IMR-90 (cell line): Measurements from ENCODE around the gene BAZ1A. TPM values are rescaled to one million over a fixed set of nuclear protein-coding genes. Genes with fewer than 3 reads are reported as not detected.

ENCODE experiments used
- ATAC-seq: fragments of 200-7000 bp; cut with Tn5 transposase; 2 replicates; pipeline ENCODE4 v1.9.1; 2020; ENCODE audit warnings: low read depth, mild to moderate bottlenecking, moderate library complexity
- BruUV-seq: library from RNA; stranded (reverse); fragments of 400-500 nt; replicated peaks from 2 replicates; lab custom pipeline; 2021; lab: Mats Ljungman, UMichigan
- CTCF ChIA-PET: fragments of 300-600 bp; formaldehyde crosslinking; extraction: SDS; loops from one replicate; lab custom pipeline; 2021; ENCODE audit warnings: antibody characterized with exemption; lab: Yijun Ruan, JAX
- POLR2A ChIA-PET: fragments of 300-600 bp; sonication (Branson Sonifier 250); formaldehyde crosslinking; loops from one replicate; lab custom pipeline; 2022; ENCODE audit warnings: antibody characterized with exemption; ENCODE audit not compliant: unreplicated experiment; lab: Charles Lee
- DNase-seq: peaks from one replicate; pipeline ENCODE4 v3.0.0; 2013
- H2AFZ ChIP-seq: replicated peaks from 2 replicates; pipeline ENCODE3; 2013; ENCODE audit warnings: low read length, mild to moderate bottlenecking; ENCODE audit not compliant: poor library complexity
- H2AK5ac ChIP-seq: 2 replicates; pipeline ENCODE4 v1.6.1; 2013; ENCODE audit warnings: low read depth, low read length, inconsistent platforms
- H2AK9ac ChIP-seq: replicated peaks from 2 replicates; pipeline ENCODE3; 2013; ENCODE audit warnings: mild to moderate bottlenecking, low read depth, low read length, moderate library complexity; ENCODE audit not compliant: poor library complexity
- H2BK120ac ChIP-seq: 2 replicates; pipeline ENCODE4 v1.6.1; 2013; ENCODE audit warnings: low read depth, low read length, inconsistent platforms
- H2BK15ac ChIP-seq: 3 replicates; pipeline ENCODE4 v1.6.1; 2013; ENCODE audit warnings: low read depth, low read length, inconsistent platforms
- H2BK20ac ChIP-seq: 2 replicates; pipeline ENCODE4 v1.6.1; 2013; ENCODE audit warnings: low read depth, mild to moderate bottlenecking, inconsistent platforms, low read length, moderate library complexity
- H2BK5ac ChIP-seq: 2 replicates; pipeline ENCODE4 v1.6.1; 2013; ENCODE audit warnings: mild to moderate bottlenecking, low read depth, low read length, inconsistent platforms; ENCODE audit not compliant: poor library complexity, severe bottlenecking
- H3K14ac ChIP-seq: replicated peaks from 2 replicates; pipeline ENCODE4 v1.6.1; 2013; ENCODE audit warnings: low read depth, low read length, inconsistent platforms
- H3K18ac ChIP-seq: 2 replicates; pipeline ENCODE4 v1.6.1; 2013; ENCODE audit warnings: low read depth, low read length, control low read depth
- H3K23ac ChIP-seq: 2 replicates; pipeline ENCODE4 v1.6.1; 2013; ENCODE audit warnings: low read depth, low read length, inconsistent platforms
- H3K27ac ChIP-seq: 2 replicates; pipeline ENCODE4 v1.5.1; 2013; ENCODE audit warnings: mild to moderate bottlenecking, control low read depth, low read length; ENCODE audit not compliant: insufficient read depth
- H3K27me3 ChIP-seq: 2 replicates; pipeline ENCODE4 v1.6.1; 2013; ENCODE audit warnings: low read length; ENCODE audit not compliant: control insufficient read depth, insufficient read depth
- H3K36me3 ChIP-seq: 2 replicates; pipeline ENCODE4 v1.6.1; 2013; ENCODE audit warnings: low read length, mixed read lengths; ENCODE audit not compliant: control insufficient read depth, insufficient read depth
- H3K4ac ChIP-seq: 2 replicates; pipeline ENCODE4 v1.6.1; 2013; ENCODE audit warnings: low read depth, low read length, inconsistent platforms
- H3K4me1 ChIP-seq: 2 replicates; pipeline ENCODE4 v1.6.1; 2013; ENCODE audit warnings: low read length, mixed read lengths; ENCODE audit not compliant: control insufficient read depth, insufficient read depth
- H3K4me2 ChIP-seq: 2 replicates; pipeline ENCODE4 v1.6.1; 2013; ENCODE audit warnings: low read depth, mild to moderate bottlenecking, control low read depth, low read length, moderate library complexity
- H3K4me3 ChIP-seq: 2 replicates; pipeline ENCODE4 v1.5.1; 2013; ENCODE audit warnings: low read depth, mild to moderate bottlenecking, control low read depth, low read length, moderate library complexity; ENCODE audit not compliant: insufficient read depth
- H3K56ac ChIP-seq: 2 replicates; pipeline ENCODE4 v1.6.1; 2013; ENCODE audit warnings: low read length, inconsistent platforms; ENCODE audit not compliant: insufficient read depth; ENCODE audit errors: extremely low read depth
- H3K79me1 ChIP-seq, 2 experiments: 2 replicates each; pipeline ENCODE4 v1.6.1; 2013; ENCODE audit warnings: low read length in 2 of 2, inconsistent platforms in 1 of 2, low read depth in 1 of 2
- H3K9ac ChIP-seq: 2 replicates; pipeline ENCODE4 v1.6.1; 2013; ENCODE audit warnings: low read depth, low read length, control low read depth
- H3K9me1 ChIP-seq: 2 replicates; pipeline ENCODE4 v1.6.1; 2013; ENCODE audit warnings: low read length, inconsistent platforms; ENCODE audit not compliant: insufficient read depth
- H3K9me3 ChIP-seq: 2 replicates; pipeline ENCODE4 v1.6.1; 2013; ENCODE audit warnings: low read length; ENCODE audit not compliant: control insufficient read depth, insufficient read depth
- H4K20me1 ChIP-seq: 2 replicates; pipeline ENCODE4 v1.6.1; 2013; ENCODE audit warnings: low read length, inconsistent platforms; ENCODE audit not compliant: insufficient read depth
- H4K5ac ChIP-seq: 2 replicates; pipeline ENCODE4 v1.6.1; 2013; ENCODE audit warnings: mild to moderate bottlenecking, low read depth, low read length, control low read depth
- H4K8ac ChIP-seq, 2 experiments: 2 replicates each; pipeline ENCODE4 v1.6.1; 2013; ENCODE audit warnings: low read depth in 2 of 2, low read length in 2 of 2, control low read depth in 1 of 2, inconsistent platforms in 1 of 2
- H4K91ac ChIP-seq: 2 replicates; pipeline ENCODE4 v1.6.1; 2013; ENCODE audit warnings: low read depth, low read length, inconsistent platforms; ENCODE audit not compliant: insufficient read depth
- BHLHE40 ChIP-seq: fragments of 150-350 bp; IDR thresholded peaks from 2 replicates; pipeline ENCODE4 v1.6.1; 2016; ENCODE audit warnings: mild to moderate bottlenecking, low read depth, low read length
- CEBPB ChIP-seq: IDR thresholded peaks from 2 replicates; pipeline ENCODE4 v1.6.1; 2012; ENCODE audit warnings: low read depth, low read length, improper control_type of control experiment
- CHD1 ChIP-seq: IDR thresholded peaks from 2 replicates; pipeline ENCODE4 v1.6.1; 2012; ENCODE audit warnings: low read depth, low read length, improper control_type of control experiment
- CTCF ChIP-seq: conservative IDR thresholded peaks from 2 replicates; pipeline ENCODE4 v1.5.1; 2012; ENCODE audit warnings: mild to moderate bottlenecking, low read depth, low read length, improper control_type of control experiment
- ELK1 ChIP-seq: fragments of 150-350 bp; IDR thresholded peaks from 2 replicates; pipeline ENCODE4 v1.6.1; 2016; ENCODE audit warnings: low read depth, mild to moderate bottlenecking, low read length, moderate library complexity, borderline replicate concordance
- MAFK ChIP-seq: IDR thresholded peaks from 2 replicates; pipeline ENCODE4 v1.6.1; 2012; ENCODE audit warnings: low read depth, low read length, improper control_type of control experiment
- MAZ ChIP-seq: IDR thresholded peaks from 2 replicates; pipeline ENCODE4 v1.6.1; 2012; ENCODE audit warnings: low read depth, mild to moderate bottlenecking, low read length, improper control_type of control experiment, moderate library complexity, borderline replicate concordance
- MXI1 ChIP-seq: IDR thresholded peaks from 2 replicates; pipeline ENCODE4 v1.6.1; 2012; ENCODE audit warnings: low read depth, mild to moderate bottlenecking, low read length, moderate library complexity, borderline replicate concordance
- NFE2L2 ChIP-seq: fragments of 150-350 bp; IDR thresholded peaks from 2 replicates; pipeline ENCODE4 v1.6.1; 2016; ENCODE audit warnings: low read depth, mild to moderate bottlenecking, low read length
- POLR2A ChIP-seq: IDR thresholded peaks from 2 replicates; pipeline ENCODE4 v1.6.1; 2012; ENCODE audit warnings: mild to moderate bottlenecking, low read depth, low read length
- RAD21 ChIP-seq: IDR thresholded peaks from 2 replicates; pipeline ENCODE4 v1.6.1; 2012; ENCODE audit warnings: low read length, improper control_type of control experiment
- RCOR1 ChIP-seq: IDR thresholded peaks from 2 replicates; pipeline ENCODE4 v1.6.1; 2012; ENCODE audit warnings: mild to moderate bottlenecking, low read length, improper control_type of control experiment; ENCODE audit not compliant: insufficient replicate concordance
- SMC3 ChIP-seq: fragments of 150-350 bp; IDR thresholded peaks from 2 replicates; pipeline ENCODE4 v1.6.1; 2016; ENCODE audit warnings: low read depth, mild to moderate bottlenecking, antibody characterized with exemption, low read length, moderate library complexity
- USF2 ChIP-seq: fragments of 150-350 bp; IDR thresholded peaks from 2 replicates; pipeline ENCODE4 v1.6.1; 2017; ENCODE audit warnings: mild to moderate bottlenecking, antibody characterized with exemption, low read length, low read depth
- WGBS, 2 experiments: methylation state at CpG; one replicate each; pipeline versions ENCODE4 v1.1.5 to v1.1.7; 2013; ENCODE audit warnings: missing lambda C conversion rate in 2 of 2; ENCODE audit not compliant: insufficient read length in 1 of 2; ENCODE audit errors: extremely low coverage in 2 of 2; 5-methylcytosine and 5-hydroxymethylcytosine counted together
- dilution Hi-C: fragments of 300-500 bp; cut with HindIII; formaldehyde crosslinking; loops from one replicate; pipeline ENCODE4 v1.14.3; 2018; ENCODE audit warnings: low sequenced_read_pairs; ENCODE audit not compliant: unreplicated experiment
- in situ Hi-C: fragments of 300-500 bp; cut with MboI; formaldehyde crosslinking; loops from 3 replicates; pipeline ENCODE4 v1.14.3; 2019; ENCODE audit warnings: low sequenced_read_pairs, inconsistent platforms, mixed read lengths
- intact Hi-C: fragments of 100-400 bp; cut with micrococcal nuclease; formaldehyde crosslinking; loops from 2 replicates; pipeline ENCODE4 v1.10.0; 2022
- polyA plus RNA-seq, 3 experiments: library from polyadenylated mRNA; depleted of rRNA; stranded (reverse); fragments of >200 nt; gene quantifications; 2 replicates each; pipeline ENCODE4 v1.2.3, GENCODE V29; 2012; ENCODE audit warnings: low replicate concordance in 1 of 3
- total RNA-seq: library from RNA; depleted of rRNA; stranded (reverse); fragments of >200 nt; gene quantifications from 2 replicates; pipeline ENCODE4 v1.2.3, GENCODE V29; 2012

BAZ1A gene
- total and polyA plus RNA-seq, 2 of the 4 experiments (the other 2 are of a cell fraction): 15.3 to 23.8 TPM

GRCh38 chr14:34713681-34714319 lies 161.4 kb downstream of the BAZ1A start:
- H3K4me1 ChIP-seq: peaks cover 6% of the 10 kb centered on the region
- no peak for TF ChIP-seq USF2
- TF ChIP-seq MAZ: no peak
- TF ChIP-seq MAFK: no peak
- TF ChIP-seq CEBPB: peak; percentile 65
- TF ChIP-seq RAD21: no peak; the same call in 1 of the 2 replicates
- TF ChIP-seq CHD1: no peak
- TF ChIP-seq BHLHE40: peak; percentile 58; the same call in 1 of the 2 replicates
- TF ChIP-seq MXI1: no peak
- no peak for TF ChIP-seq NFE2L2
- no peak for TF ChIP-seq CTCF
- TF ChIP-seq RCOR1: no peak
- peak; percentile 64 for TF ChIP-seq POLR2A
- TF ChIP-seq SMC3: no peak
- no peak for TF ChIP-seq ELK1

More at GRCh38 chr14:34713681-34714319, 161.4 kb downstream of the BAZ1A start:
- peak overlapping the region; percentile 88 for H3K4ac ChIP-seq
- peak overlapping the region; percentile 88 for H2BK120ac ChIP-seq
- WGBS, 2 experiments: 0% methylated on average over 2 of the region's 33 CpGs; no CpG with 5 or more reads in 1 of the 2 experiments
- H3K23ac ChIP-seq: peak overlapping the region; percentile 98
- ATAC-seq (peak; percentile 22), DNase-seq (peak; percentile 84)
- in situ Hi-C loops: no loop called here
- H3K9me1 ChIP-seq: peaks cover 3% of the 10 kb centered on the region
- H3K27me3 ChIP-seq: no peaks in the 10 kb centered on the region
- peak overlapping the region; percentile 97 for H3K4me2 ChIP-seq
- H3K9me3 ChIP-seq: no peaks in the 10 kb centered on the region
- peak overlapping the region; percentile 97 for H3K27ac ChIP-seq
- CTCF ChIA-PET: interaction anchor here (1.0 kb wide), 1 partner anchor 9 kb away, joined by 3 read pairs; no protein-coding TSS in a partner anchor
- peak overlapping the region; percentile 91 for H2AFZ ChIP-seq
- H2AK9ac ChIP-seq: peak overlapping the region; percentile 86
- intact Hi-C loops: no loop called here
- peak overlapping the region; percentile 77 for H3K4me3 ChIP-seq
- peak overlapping the region; percentile 66 for H2BK15ac ChIP-seq
- H3K56ac ChIP-seq: peak overlapping the region; percentile 98
- H4K91ac ChIP-seq: peak overlapping the region; percentile 84
- peak overlapping the region; percentile 95 for H2BK5ac ChIP-seq
- peak overlapping the region; percentile 83 for H4K5ac ChIP-seq
- 0 out of 2 replicates have a peak, but pooled peaks cover 7% of the 10 kb centered on the region for H4K20me1 ChIP-seq
- peak overlapping the region; percentile 18 to 93 for H4K8ac ChIP-seq
- POLR2A ChIA-PET: interaction anchor here (0.5 to 0.8 kb wide), 2 partner anchors 14 to 44 kb away, joined by 3 to 4 read pairs; no protein-coding TSS in a partner anchor
- BruUV-seq: no TSS peak
- H3K18ac ChIP-seq: peak overlapping the region; percentile 88
- H3K79me1 ChIP-seq: peaks cover 9 to 27% of the 10 kb centered on the region in 2 experiments
- H3K9ac ChIP-seq: peak overlapping the region; percentile 100
- H3K14ac ChIP-seq: peak overlapping the region; percentile 98
- dilution Hi-C loops: no loop called here
- H3K36me3 ChIP-seq: peaks cover 7% of the 10 kb centered on the region
- peak overlapping the region; percentile 31; the same call in 1 of the 2 replicates for H2BK20ac ChIP-seq
- H2AK5ac ChIP-seq: peak overlapping the region; percentile 90
